ENCODE results near the gene MAST2.

- TF ChIP-seq POLR2A (IDR thresholded peaks at IDR 0.05) (peak; percentile 66), CTCF (IDR thresholded peaks at IDR 0.05) (peak in 1 of 4 experiments; percentile 20), POLR2AphosphoS5 (IDR thresholded peaks at IDR 0.05) (peak; percentile 10)
These were observed at the start of gene MAST2 for GRCh38 chr1:45803299-45803780.

Measured in prostate gland (tissue), 2 donors.